GM23338 (cell line): Measurements from ENCODE around the gene CACNB2. TPM values are rescaled to one million over a fixed set of nuclear protein-coding genes. Genes with fewer than 3 reads are reported as not detected.

ENCODE experiments used
- ATAC-seq: fragments of 200-7000 bp; cut with Tn5 transposase; 3 replicates; pipeline ENCODE4 v1.9.1; 2020
- DNase-seq: peaks from one replicate; pipeline ENCODE4 v3.0.0-alpha.2; 2015; ENCODE audit warnings: low spot score
- H2AFZ ChIP-seq: fragments of 200-600 bp; sonication (generic); 2 replicates; pipeline ENCODE4 v1.8.0; 2016; ENCODE audit warnings: antibody characterized with exemption, mild to moderate bottlenecking, moderate library complexity
- H3F3A ChIP-seq: fragments of 200-600 bp; sonication (generic); replicated peaks from 2 replicates; pipeline ENCODE4 v1.8.0; 2017; ENCODE audit warnings: antibody characterized with exemption, mixed run types, low read depth
- H3K27ac ChIP-seq: fragments of 200-600 bp; sonication (generic); 2 replicates; pipeline ENCODE4 v1.6.1; 2016; ENCODE audit warnings: low read depth
- H3K27me3 ChIP-seq: fragments of 200-600 bp; sonication (generic); 2 replicates; pipeline ENCODE4 v1.8.0; 2016; ENCODE audit warnings: mild to moderate bottlenecking, mixed run types, moderate library complexity; ENCODE audit not compliant: insufficient read depth
- H3K36me3 ChIP-seq: fragments of 200-600 bp; sonication (generic); 2 replicates; pipeline ENCODE4 v1.8.0; 2016; ENCODE audit warnings: mild to moderate bottlenecking; ENCODE audit not compliant: insufficient read depth
- H3K4me1 ChIP-seq: fragments of 200-600 bp; sonication (generic); 2 replicates; pipeline ENCODE4 v1.8.0; 2016; ENCODE audit warnings: mild to moderate bottlenecking, moderate library complexity; ENCODE audit not compliant: insufficient read depth
- H3K4me2 ChIP-seq: fragments of 200-600 bp; sonication (generic); 2 replicates; pipeline ENCODE4 v1.7.1; 2017; ENCODE audit warnings: mixed run types
- H3K4me3 ChIP-seq: fragments of 200-600 bp; sonication (generic); 2 replicates; pipeline ENCODE4 v1.6.1; 2016; ENCODE audit warnings: mixed run types
- H3K79me2 ChIP-seq: fragments of 200-600 bp; sonication (generic); replicated peaks from 2 replicates; pipeline ENCODE4 v1.8.0; 2017; ENCODE audit warnings: mild to moderate bottlenecking; ENCODE audit not compliant: insufficient read depth
- H3K9me2 ChIP-seq: fragments of 200-600 bp; sonication (generic); 2 replicates; pipeline ENCODE4 v1.8.0; 2017; ENCODE audit not compliant: insufficient read depth
- H4K20me1 ChIP-seq: fragments of 200-600 bp; sonication (generic); replicated peaks from 2 replicates; pipeline ENCODE4 v1.8.0; 2017; ENCODE audit warnings: mild to moderate bottlenecking; ENCODE audit not compliant: insufficient read depth
- H3K27ac Mint-ChIP-seq: 2 replicates; pipeline ENCODE4 v1.8.0; 2020; ENCODE audit warnings: inconsistent platforms, mild to moderate bottlenecking, moderate library complexity, mixed read lengths
- H3K27me3 Mint-ChIP-seq: 3 replicates; pipeline ENCODE4 v1.8.0; 2022; ENCODE audit warnings: low read depth, mild to moderate bottlenecking, moderate library complexity, mixed read lengths, inconsistent platforms; ENCODE audit not compliant: insufficient read depth, poor library complexity
- H3K36me3 Mint-ChIP-seq: 3 replicates; pipeline ENCODE4 v1.8.0; 2021; ENCODE audit warnings: low read depth, mild to moderate bottlenecking, inconsistent platforms, moderate library complexity, mixed read lengths
- H3K4me1 Mint-ChIP-seq: 3 replicates; pipeline ENCODE4 v1.8.0; 2020; ENCODE audit warnings: mild to moderate bottlenecking, inconsistent platforms, mixed read lengths
- H3K4me3 Mint-ChIP-seq: 3 replicates; pipeline ENCODE4 v1.8.0; 2021; ENCODE audit warnings: moderate library complexity, mild to moderate bottlenecking, inconsistent platforms, mixed read lengths
- H3K9me3 Mint-ChIP-seq: 3 replicates; pipeline ENCODE4 v1.8.0; 2020; ENCODE audit warnings: moderate library complexity, mild to moderate bottlenecking, inconsistent platforms, mixed read lengths
- CREB1 ChIP-seq: fragments of 250-450 bp; sonication (Bioruptor Pico); IDR thresholded peaks from 2 replicates; pipeline ENCODE4 v1.5.0; 2020; ENCODE audit warnings: low read depth, mild to moderate bottlenecking, moderate library complexity
- CTCF ChIP-seq, 2 experiments: fragments of 200-600 bp in 1 of 2; sonication (generic) in 1 of 2; conservative IDR thresholded peaks; 2 replicates each; pipeline versions ENCODE4 v1.5.1 to v1.6.1; 2016 to 2017; ENCODE audit warnings: antibody characterized with exemption in 2 of 2, low read depth in 2 of 2, mild to moderate bottlenecking in 2 of 2, moderate library complexity in 1 of 2
- ETS1 ChIP-seq: IDR thresholded peaks from 2 replicates; pipeline ENCODE4 v1.6.1; 2016; ENCODE audit warnings: antibody characterized with exemption
- EZH2 ChIP-seq: fragments of 200-600 bp; sonication (generic); IDR thresholded peaks from one replicate; pipeline ENCODE4 v1.8.0; 2017; ENCODE audit warnings: antibody characterized with exemption, mild to moderate bottlenecking, low read depth; ENCODE audit not compliant: unreplicated experiment
- EZH2phosphoT487 ChIP-seq: fragments of 200-600 bp; sonication (generic); IDR thresholded peaks from one replicate; pipeline ENCODE4 v1.8.1; 2018; ENCODE audit warnings: antibody characterized with exemption; ENCODE audit not compliant: unreplicated experiment
- JUNB ChIP-seq: IDR thresholded peaks from one replicate; pipeline ENCODE4 v1.6.1; 2016; ENCODE audit warnings: antibody characterized with exemption; ENCODE audit not compliant: unreplicated experiment
- NANOG ChIP-seq: IDR thresholded peaks from 2 replicates; pipeline ENCODE4 v1.6.1; 2016; ENCODE audit warnings: antibody characterized with exemption, borderline replicate concordance
- POLR2AphosphoS5 ChIP-seq: IDR thresholded peaks from 2 replicates; pipeline ENCODE4 v1.6.1; 2016; ENCODE audit warnings: antibody characterized with exemption, low read depth
- STAT1 ChIP-seq: IDR thresholded peaks from one replicate; pipeline ENCODE4 v1.6.1; 2016; ENCODE audit warnings: antibody characterized with exemption; ENCODE audit not compliant: unreplicated experiment
- ZNF114 ChIP-seq: fragments of 250-450 bp; sonication (Bioruptor Pico); IDR thresholded peaks from 2 replicates; pipeline ENCODE4 v1.5.0; 2020; ENCODE audit warnings: mild to moderate bottlenecking, moderate library complexity
- ZNF331 ChIP-seq: fragments of 250-450 bp; sonication (Bioruptor Pico); IDR thresholded peaks from 2 replicates; pipeline ENCODE4 v1.5.0; 2020; ENCODE audit warnings: low read depth, mild to moderate bottlenecking, moderate library complexity
- ZNF462 ChIP-seq: fragments of 250-450 bp; sonication (Bioruptor Pico); IDR thresholded peaks from 2 replicates; pipeline ENCODE4 v1.5.0; 2020; ENCODE audit warnings: mild to moderate bottlenecking, moderate library complexity
- polyA plus RNA-seq: library from polyadenylated mRNA; unstranded; fragments of >200 nt; fragmentation: Nextera tagmentation; extraction: Ambion mirVana; gene quantifications from 2 replicates; pipeline ENCODE4 v1.2.1, GENCODE V29; 2016
- total RNA-seq: library from RNA; depleted of rRNA; stranded (reverse); fragments of >200 nt; shearing (Covaris generic); gene quantifications from 2 replicates; pipeline ENCODE4 v1.2.3, GENCODE V29; 2014

The CACNB2 gene
- total and polyA plus RNA-seq, 2 experiments from 2014 or later = 5.0 to 5.9 TPM

GRCh38 chr10:18210711-18211110, 70.5 kb downstream of the CACNB2 start:
- no peaks in the 10 kb centered on the region for H3K27me3 ChIP-seq
- H3K79me2 ChIP-seq = no peaks in the 10 kb centered on the region
- H3K9me2 ChIP-seq = no peaks in the 10 kb centered on the region
- Mint-ChIP-seq H3K27ac (0 out of 2 replicates have a peak overlapping the region, but pooled peaks have one; percentile 9), H3K27me3 (peaks cover 4% of the 10 kb centered on the region), H3K9me3 (no peaks in the 10 kb centered on the region), H3K4me3 (no peak overlapping the region), H3K4me1 (peaks cover 3% of the 10 kb centered on the region; the same call in 1 of the 3 replicates), H3K36me3 (no peaks in the 10 kb centered on the region)
- H2AFZ ChIP-seq = no peak overlapping the region
- no peaks in the 10 kb centered on the region for H3F3A ChIP-seq
- ATAC-seq (no peak), DNase-seq (no peak)
- no peaks in the 10 kb centered on the region for H3K36me3 ChIP-seq
- no peak overlapping the region for H3K4me2 ChIP-seq
- no peak overlapping the region for H3K27ac ChIP-seq
- no peaks in the 10 kb centered on the region for H4K20me1 ChIP-seq
- H3K4me1 ChIP-seq = no peaks in the 10 kb centered on the region
- no peak for TF ChIP-seq POLR2AphosphoS5
- TF ChIP-seq ZNF114 (CRISPR knock-in tag) = no peak
- no peak for TF ChIP-seq EZH2
- TF ChIP-seq CREB1 (CRISPR knock-in tag) = no peak
- TF ChIP-seq ZNF331 (CRISPR knock-in tag) = no peak
- TF ChIP-seq EZH2phosphoT487 = no peak
- no peak for TF ChIP-seq ETS1
- TF ChIP-seq NANOG = no peak
- no peak overlapping the region for H3K4me3 ChIP-seq

- H3K27ac ChIP-seq = no peak overlapping the region
- ATAC-seq (no peak), DNase-seq (no peak)
- Mint-ChIP-seq H3K4me1 (peaks cover 3% of the 10 kb centered on the region; the same call in 1 of the 3 replicates), H3K27me3 (peaks cover 2% of the 10 kb centered on the region), H3K9me3 (no peaks in the 10 kb centered on the region), H3K27ac (no peak overlapping the region), H3K4me3 (no peak overlapping the region), H3K36me3 (no peaks in the 10 kb centered on the region)
- no peak overlapping the region for H3K4me2 ChIP-seq
- no peaks in the 10 kb centered on the region for H3K4me1 ChIP-seq
- no peak overlapping the region for H2AFZ ChIP-seq
- no peaks in the 10 kb centered on the region for H3K27me3 ChIP-seq
- no peaks in the 10 kb centered on the region for H3F3A ChIP-seq
- no peaks in the 10 kb centered on the region for H3K36me3 ChIP-seq
- no peak overlapping the region for H3K4me3 ChIP-seq
- H3K9me2 ChIP-seq = no peaks in the 10 kb centered on the region
- no peaks in the 10 kb centered on the region for H3K79me2 ChIP-seq
- H4K20me1 ChIP-seq = no peaks in the 10 kb centered on the region
- TF ChIP-seq JUNB (no peak), CTCF (conservative IDR thresholded peaks at IDR 0.05; ENCODE audit: low read depth in 2 of 2) (no peak), ZNF462 (CRISPR knock-in tag) (no peak), ZNF114 (CRISPR knock-in tag) (no peak), EZH2phosphoT487 (no peak), NANOG (no peak), STAT1 (no peak), ZNF331 (CRISPR knock-in tag) (no peak), CREB1 (CRISPR knock-in tag) (no peak), EZH2 (no peak)
Observed at GRCh38 chr10:18211862-18212261, 71.6 kb downstream of the CACNB2 start.
